GM21447 (cell line): ENCODE results near the gene EFCAB13.
A peak's percentile ranks its signal among the peaks of the same experiment; 100 is the strongest.
"Not testable (repeated sequence)": the region's sequence is repeated elsewhere in the genome, so short reads cannot be mapped to it uniquely, and the experiment has no call there.

Source experiments
- ATAC-seq: cut with Tn5 transposase; IDR thresholded peaks from one replicate; pipeline ENCODE4 v1.9.1; 2021; ENCODE audit not compliant: unreplicated experiment

Gene EFCAB13

GRCh38 chr17:47324224-47325020 lies 667 bp downstream of the EFCAB13 start:
- ATAC-seq: peak; percentile 40

- ATAC-seq: no peak
These were observed 1.4 kb downstream of the EFCAB13 start for GRCh38 chr17:47325176-47325575.

GRCh38 chr17:47330548-47330947 lies 6.8 kb downstream of the EFCAB13 start:
- no peak for ATAC-seq

- no peak for ATAC-seq
These were observed 8.5 kb downstream of the EFCAB13 start for GRCh38 chr17:47332287-47332686.

GRCh38 chr17:47335101-47335936 lies 11.6 kb downstream of the EFCAB13 start:
- no peak for ATAC-seq

- no peak for ATAC-seq
These were observed 14.3 kb downstream of the EFCAB13 start for GRCh38 chr17:47338026-47338425.

GRCh38 chr17:47352848-47353247 lies 29.1 kb downstream of the EFCAB13 start:
- no peak for ATAC-seq

GRCh38 chr17:47358652-47359051 lies 34.9 kb downstream of the EFCAB13 start:
- no peak for ATAC-seq

- ATAC-seq: no peak
These were observed 39.4 kb downstream of the EFCAB13 start for GRCh38 chr17:47363171-47363570.

- ATAC-seq: no peak
These were observed 43.5 kb downstream of the EFCAB13 start for GRCh38 chr17:47367257-47367656.

- ATAC-seq: no peak
These were observed 44.5 kb downstream of the EFCAB13 start for GRCh38 chr17:47368262-47368661.

GRCh38 chr17:47370899-47371298 lies 47.1 kb downstream of the EFCAB13 start:
- ATAC-seq: not testable (repeated sequence)

GRCh38 chr17:47373002-47373401 lies 49.2 kb downstream of the EFCAB13 start:
- no peak for ATAC-seq

- ATAC-seq: no peak
These were observed 52.5 kb downstream of the EFCAB13 start for GRCh38 chr17:47376247-47376646.

- no peak for ATAC-seq
These were observed 65.1 kb downstream of the EFCAB13 start for GRCh38 chr17:47388825-47389224.

GRCh38 chr17:47397532-47398128 lies 73.9 kb downstream of the EFCAB13 start:
- not testable (repeated sequence) for ATAC-seq

- ATAC-seq: no peak
These were observed 76.6 kb downstream of the EFCAB13 start for GRCh38 chr17:47400333-47400732.

GRCh38 chr17:47401100-47401499 lies 77.3 kb downstream of the EFCAB13 start:
- ATAC-seq: no peak

- ATAC-seq: no peak
These were observed 80.3 kb downstream of the EFCAB13 start for GRCh38 chr17:47404006-47404405.

- ATAC-seq: no peak
These were observed 81.1 kb downstream of the EFCAB13 start for GRCh38 chr17:47404875-47405274.

GRCh38 chr17:47413872-47414271 lies 90.1 kb downstream of the EFCAB13 start:
- no peak for ATAC-seq

- no peak for ATAC-seq
These were observed 90.9 kb downstream of the EFCAB13 start for GRCh38 chr17:47414612-47415011.
